ENCODE data around the gene PPIL1. TPM values are rescaled to one million over a fixed set of nuclear protein-coding genes. Genes with fewer than 3 reads are reported as not detected.

Gene PPIL1
- total RNA-seq, 1 donor from 2014 or later, result 33.4 TPM

DNA sequence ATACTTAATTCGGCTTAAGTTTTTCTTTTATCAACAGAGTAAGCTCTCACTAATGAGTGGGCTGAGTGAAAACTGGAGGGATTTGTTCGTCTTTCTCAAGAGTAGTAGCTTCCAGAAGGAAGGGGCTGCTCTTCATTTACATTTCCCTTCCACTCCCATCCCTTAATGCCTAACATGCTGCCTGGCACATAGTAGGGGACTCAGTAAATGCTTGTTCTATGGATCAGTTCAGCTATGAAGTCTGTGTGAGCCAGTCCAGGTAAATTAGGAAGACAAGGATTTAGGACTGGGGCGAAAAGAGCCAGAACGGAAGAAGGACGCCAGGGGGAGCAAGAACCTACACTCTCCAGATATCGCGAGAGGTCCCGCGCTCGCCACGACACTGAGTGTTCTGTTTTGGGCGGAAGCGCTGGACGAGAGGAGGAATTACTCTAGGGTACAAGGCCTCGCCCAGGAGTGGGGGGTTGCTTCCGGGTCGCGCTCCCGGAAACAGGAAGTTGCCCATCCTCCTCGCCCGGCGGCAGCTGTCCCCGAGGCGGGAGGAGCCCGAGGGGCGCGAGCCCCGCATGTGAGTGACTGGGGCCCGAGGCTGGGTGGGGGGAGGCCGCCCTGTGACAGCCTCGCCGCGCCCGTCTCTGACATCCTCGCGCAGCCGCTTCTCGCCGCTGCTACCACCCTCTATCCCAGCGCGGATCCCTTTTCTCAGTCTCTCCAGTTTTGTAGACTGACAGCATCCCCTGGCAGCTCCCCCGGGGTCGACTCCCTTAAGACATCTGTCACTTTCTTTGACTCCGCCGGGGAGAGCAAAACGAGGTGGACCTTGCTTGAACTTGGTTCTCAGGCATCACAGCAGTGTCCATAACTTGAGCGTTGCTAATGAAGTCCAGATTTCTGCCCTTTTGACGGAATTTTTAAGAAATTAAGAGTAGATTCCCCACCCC lies 11.1 kb upstream of the PPIL1 start, which contains the start of gene C6orf89:
Gene C6orf89 (plus strand): TSS at position 492 of the 941 bp plus-strand sequence. CDS start 13,493 bp downstream, outside the sequence.
- TF ChIP-seq, protein P1, sequence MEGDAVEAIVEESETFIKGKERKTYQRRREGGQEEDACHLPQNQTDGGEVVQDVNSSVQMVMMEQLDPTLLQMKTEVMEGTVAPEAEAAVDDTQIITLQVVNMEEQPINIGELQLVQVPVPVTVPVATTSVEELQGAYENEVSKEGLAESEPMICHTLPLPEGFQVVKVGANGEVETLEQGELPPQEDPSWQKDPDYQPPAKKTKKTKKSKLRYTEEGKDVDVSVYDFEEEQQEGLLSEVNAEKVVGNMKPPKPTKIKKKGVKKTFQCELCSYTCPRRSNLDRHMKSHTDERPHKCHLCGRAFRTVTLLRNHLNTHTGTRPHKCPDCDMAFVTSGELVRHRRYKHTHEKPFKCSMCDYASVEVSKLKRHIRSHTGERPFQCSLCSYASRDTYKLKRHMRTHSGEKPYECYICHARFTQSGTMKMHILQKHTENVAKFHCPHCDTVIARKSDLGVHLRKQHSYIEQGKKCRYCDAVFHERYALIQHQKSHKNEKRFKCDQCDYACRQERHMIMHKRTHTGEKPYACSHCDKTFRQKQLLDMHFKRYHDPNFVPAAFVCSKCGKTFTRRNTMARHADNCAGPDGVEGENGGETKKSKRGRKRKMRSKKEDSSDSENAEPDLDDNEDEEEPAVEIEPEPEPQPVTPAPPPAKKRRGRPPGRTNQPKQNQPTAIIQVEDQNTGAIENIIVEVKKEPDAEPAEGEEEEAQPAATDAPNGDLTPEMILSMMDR (IDR thresholded peaks at IDR 0.05; ENCODE audit: unreplicated experiment), result peak; percentile 66
- H3K4me1 Mint-ChIP-seq (ENCODE audit: unreplicated experiment), result peaks cover 9% of the 10 kb centered on the region
- peak within 1 kb of the TSS; percentile 96 for H3K27ac Mint-ChIP-seq (ENCODE audit: unreplicated experiment)
- no peaks in the 10 kb centered on the region for H3K9me3 Mint-ChIP-seq (ENCODE audit: unreplicated experiment)
- peak; percentile 92 for DNase-seq (ENCODE audit: low spot score)
- peak within 1 kb of the TSS; percentile 96 for H3K4me3 Mint-ChIP-seq (ENCODE audit: unreplicated experiment)
- H3K36me3 Mint-ChIP-seq (ENCODE audit: low read depth, unreplicated experiment), result no peaks in the 10 kb centered on the region
- H3K27me3 Mint-ChIP-seq (ENCODE audit: unreplicated experiment), result peaks cover 1% of the 10 kb centered on the region

DNA sequence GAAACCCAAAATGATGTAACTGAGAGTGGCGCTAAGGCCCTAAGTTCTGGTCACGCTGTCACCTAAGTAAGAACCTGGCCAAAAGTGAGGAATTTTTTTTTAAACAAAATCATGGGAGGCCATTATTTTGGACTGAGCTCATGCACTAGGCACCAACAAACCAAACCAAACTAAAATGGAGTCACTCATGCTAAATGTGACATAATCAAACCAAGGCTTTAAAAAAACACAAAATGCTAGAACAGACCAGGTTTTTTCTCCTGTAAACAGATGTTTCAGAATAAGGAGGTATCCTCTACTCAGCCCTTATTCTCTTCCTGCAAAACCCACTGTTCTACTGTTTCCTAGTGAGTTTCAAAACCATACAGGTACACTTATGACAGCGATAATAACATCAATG lies 10.0 kb upstream of the PPIL1 start:
- no peaks in the 10 kb centered on the region for H3K36me3 Mint-ChIP-seq (ENCODE audit: low read depth, unreplicated experiment)
- H3K4me3 Mint-ChIP-seq (ENCODE audit: unreplicated experiment), result no peak overlapping the region
- TF ChIP-seq, protein P1 (IDR thresholded peaks at IDR 0.05; ENCODE audit: unreplicated experiment), result no peak
- no peak overlapping the region for H3K27ac Mint-ChIP-seq (ENCODE audit: unreplicated experiment)
- peaks cover 1% of the 10 kb centered on the region for H3K27me3 Mint-ChIP-seq (ENCODE audit: unreplicated experiment)
- peaks cover 9% of the 10 kb centered on the region for H3K4me1 Mint-ChIP-seq (ENCODE audit: unreplicated experiment)
- DNase-seq (ENCODE audit: low spot score), result no peak
- no peaks in the 10 kb centered on the region for H3K9me3 Mint-ChIP-seq (ENCODE audit: unreplicated experiment)

DNA sequence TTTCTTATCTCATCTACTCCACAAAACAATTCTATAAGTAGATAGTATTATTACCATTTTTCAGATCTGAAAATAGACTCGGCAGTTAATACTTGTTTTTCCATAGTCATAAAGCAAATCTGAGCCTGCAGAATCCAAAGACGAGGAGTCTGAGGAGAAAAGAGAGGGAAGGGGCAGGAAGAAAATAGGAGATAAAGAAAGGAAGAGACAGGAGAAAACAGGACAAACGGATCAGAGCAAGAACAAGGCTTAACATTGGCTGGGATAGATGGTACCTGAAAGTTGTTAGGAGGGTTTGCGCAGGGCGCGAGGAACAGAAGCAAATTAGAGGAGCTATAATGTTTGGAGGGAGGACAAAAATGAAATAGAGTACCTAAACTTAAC lies 639 bp upstream of the PPIL1 start:
- Mint-ChIP-seq H3K9me3 (ENCODE audit: unreplicated experiment) (no peaks in the 10 kb centered on the region), H3K27me3 (ENCODE audit: unreplicated experiment) (no peaks in the 10 kb centered on the region), H3K4me3 (ENCODE audit: unreplicated experiment) (peak overlapping the region; percentile 99), H3K36me3 (ENCODE audit: low read depth, unreplicated experiment) (peaks cover 6% of the 10 kb centered on the region), H3K4me1 (ENCODE audit: unreplicated experiment) (peaks cover 16% of the 10 kb centered on the region), H3K27ac (ENCODE audit: unreplicated experiment) (peak overlapping the region; percentile 99)
- no peak for DNase-seq (ENCODE audit: low spot score)
- TF ChIP-seq, protein P1 (IDR thresholded peaks at IDR 0.05; ENCODE audit: unreplicated experiment), result no peak

DNA sequence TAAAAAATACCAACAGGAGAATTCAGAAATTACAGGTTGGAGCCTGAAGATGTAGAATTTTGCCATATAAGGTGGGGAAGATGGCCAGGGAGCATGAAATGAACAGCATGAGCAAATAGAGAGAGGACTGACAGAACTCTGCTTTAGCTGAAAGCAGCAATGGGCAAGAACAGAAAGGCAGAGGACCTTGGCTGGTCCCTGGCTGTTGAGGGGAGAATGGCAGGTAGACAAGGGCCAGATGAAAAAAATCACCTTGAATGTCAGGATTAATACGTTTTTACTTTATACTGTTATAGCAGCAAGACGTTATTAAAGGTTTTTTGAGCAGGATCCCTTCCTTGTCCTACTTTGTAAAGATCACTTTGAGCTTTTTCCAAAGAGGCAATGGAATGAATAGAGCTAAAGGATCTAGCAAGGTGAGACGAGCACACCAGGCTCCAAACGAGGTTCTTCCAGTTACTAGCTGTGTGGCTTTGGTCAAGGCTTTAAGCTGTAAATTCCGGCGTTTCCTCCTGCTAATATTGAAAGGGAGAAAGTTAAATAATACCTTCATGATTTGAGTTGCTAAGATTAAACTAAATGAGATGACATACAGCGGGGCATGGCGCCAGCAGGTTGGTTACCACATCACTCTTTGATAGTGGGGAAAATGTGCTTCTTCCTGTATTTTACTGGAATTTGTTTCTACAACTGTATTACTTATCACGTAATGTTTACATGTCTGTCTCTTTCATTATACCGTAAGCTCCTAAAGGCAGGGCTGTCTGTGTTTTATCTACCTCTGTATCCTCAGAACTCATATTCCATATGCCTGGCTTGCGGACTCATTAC lies 776 bp downstream of the PPIL1 start:
- no peak for DNase-seq (ENCODE audit: low spot score)
- Mint-ChIP-seq H3K27me3 (ENCODE audit: unreplicated experiment) (no peaks in the 10 kb centered on the region), H3K27ac (ENCODE audit: unreplicated experiment) (peak overlapping the region; percentile 99), H3K9me3 (ENCODE audit: unreplicated experiment) (no peaks in the 10 kb centered on the region), H3K4me1 (ENCODE audit: unreplicated experiment) (peaks cover 16% of the 10 kb centered on the region), H3K36me3 (ENCODE audit: low read depth, unreplicated experiment) (peaks cover 9% of the 10 kb centered on the region), H3K4me3 (ENCODE audit: unreplicated experiment) (peak overlapping the region; percentile 99)
- TF ChIP-seq, protein P1 (IDR thresholded peaks at IDR 0.05; ENCODE audit: unreplicated experiment), result no peak

Data from endothelial cell (in vitro differentiated cells).